Measurements from ENCODE around the gene GEMIN2. TPM values are rescaled to one million over a fixed set of nuclear protein-coding genes. Genes with fewer than 3 reads are reported as not detected.

Gene GEMIN2
- total RNA-seq, 1 experiment from 2014 or later, result 15.1 TPM

DNA sequence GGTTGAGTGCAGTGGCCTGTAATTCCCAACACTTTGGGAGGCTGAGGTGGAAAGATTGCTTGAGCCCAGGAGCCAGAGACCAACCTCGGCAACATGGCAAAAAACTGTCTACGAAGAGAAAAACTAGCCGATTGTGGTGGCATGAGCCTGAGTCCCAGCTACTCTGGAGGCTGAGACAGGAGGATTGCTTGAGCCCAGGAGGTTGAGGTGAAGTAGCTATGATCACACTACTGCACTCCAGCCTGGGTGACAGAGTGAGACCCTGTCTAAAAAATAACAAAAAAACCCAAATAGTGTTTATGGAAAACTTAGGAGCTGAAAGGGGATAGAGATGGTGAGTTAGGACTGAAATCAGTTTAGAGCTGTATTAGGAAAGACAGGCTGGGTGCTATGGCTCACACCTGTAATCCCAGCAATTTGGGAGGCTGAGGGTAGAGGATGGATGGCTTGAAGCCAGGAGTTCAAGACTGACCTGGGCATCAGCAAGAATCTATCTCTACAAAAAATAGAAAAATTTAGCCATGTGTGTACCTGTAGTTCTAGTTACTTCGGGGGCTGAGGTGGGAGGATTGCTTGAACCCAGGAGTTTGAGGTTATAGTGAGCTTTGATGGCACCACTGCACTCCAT is 70.6 kb downstream of the GEMIN2 start:
- intact Hi-C loops (cut with micrococcal nuclease; ENCODE audit: unreplicated experiment) (loop anchor here (10.0 kb wide), 1 partner anchor 80 kb away; no protein-coding TSS in a partner anchor), in situ Hi-C loops (cut with HindIII; ENCODE audit: low pct_unique_long_range_greater_than_20kb, low sequenced_read_pairs) (no loop called here)
- no TSS peak for BruUV-seq (replicated peaks)
- ATAC-seq (no peak), DNase-seq (ENCODE audit: low read depth, low spot score) (no peak)
- ChIA-PET POLR2A (interaction anchor here (0.6 to 0.7 kb wide), 2 partner anchors 72 to 84 kb away, joined by 4 to 6 read pairs; no protein-coding TSS in a partner anchor), CTCF (no interaction called here)
- TF ChIP-seq POLR2AphosphoS5 (IDR thresholded peaks at IDR 0.05; ENCODE audit: low read depth, low read length), result peak; percentile 28; the same call in 1 of the 2 replicates
- no peak for TF ChIP-seq CTCF (IDR thresholded peaks at IDR 0.05)
- Histone ChIP-seq H3K27me3 (ENCODE audit: control insufficient read depth, insufficient read depth, low read length) (no peaks in the 10 kb centered on the region), H3K27ac (ENCODE audit: low read length) (no peak overlapping the region), H3K9me3 (ENCODE audit: control insufficient read depth, insufficient read depth, low read depth, low read length) (no peaks in the 10 kb centered on the region), H3K4me1 (ENCODE audit: control insufficient read depth, insufficient read depth, low read length) (peaks cover 5% of the 10 kb centered on the region), H3K4me3 (ENCODE audit: low read depth in 2 of 2, low read length in 2 of 2) (no peak overlapping the region), H3K36me3 (ENCODE audit: control insufficient read depth, insufficient read depth, low read length) (peaks cover 34% of the 10 kb centered on the region)

GRCh38 chr14:39185256-39186049 is 71.3 kb downstream of the GEMIN2 start:
- H3K9me3 ChIP-seq (ENCODE audit: control insufficient read depth, insufficient read depth, low read depth, low read length), result no peaks in the 10 kb centered on the region
- peaks cover 5% of the 10 kb centered on the region for H3K4me1 ChIP-seq (ENCODE audit: control insufficient read depth, insufficient read depth, low read length)
- ChIA-PET CTCF (no interaction called here), POLR2A (interaction anchor here (0.6 to 0.7 kb wide), 4 partner anchors 10 to 82 kb away, joined by 3 to 10 read pairs (median 4); no protein-coding TSS in a partner anchor)
- H3K27me3 ChIP-seq (ENCODE audit: control insufficient read depth, insufficient read depth, low read length), result no peaks in the 10 kb centered on the region
- no TSS peak for BruUV-seq (replicated peaks)
- ATAC-seq (no peak), DNase-seq (ENCODE audit: low read depth, low spot score) (no peak)
- no peak overlapping the region for H3K4me3 ChIP-seq (ENCODE audit: low read depth in 2 of 2, low read length in 2 of 2)
- TF ChIP-seq REST (IDR thresholded peaks at IDR 0.05; ENCODE audit: insufficient read depth in 1 of 2, low read depth in 2 of 2, low read length in 1 of 2), result no peak
- TF ChIP-seq CTCF (IDR thresholded peaks at IDR 0.05), result no peak
- peak; percentile 51 for TF ChIP-seq POLR2AphosphoS5 (IDR thresholded peaks at IDR 0.05; ENCODE audit: low read depth, low read length)
- TF ChIP-seq TCF7L2 (IDR thresholded peaks at IDR 0.05; ENCODE audit: low read depth, low read length), result no peak
- in situ Hi-C loops (cut with HindIII; ENCODE audit: low pct_unique_long_range_greater_than_20kb, low sequenced_read_pairs) (no loop called here), intact Hi-C loops (cut with micrococcal nuclease; ENCODE audit: unreplicated experiment) (loop anchor here (10.0 kb wide), 1 partner anchor 79 kb away; no protein-coding TSS in a partner anchor)
- no peak overlapping the region for H3K27ac ChIP-seq (ENCODE audit: low read length)
- peaks cover 27% of the 10 kb centered on the region for H3K36me3 ChIP-seq (ENCODE audit: control insufficient read depth, insufficient read depth, low read length)

Other genes starting within 250 kb of the GEMIN2 start
- 76.7 TPM for gene SEC23A, start 11.1 kb upstream of the GEMIN2 start, total RNA-seq (2021; ENCODE audit: unreplicated experiment)
- gene TRAPPC6B, start 56.0 kb downstream of the GEMIN2 start, total RNA-seq (2021; ENCODE audit: unreplicated experiment), result 15.1 TPM
- gene PNN, start 60.9 kb downstream of the GEMIN2 start, total RNA-seq (2021; ENCODE audit: unreplicated experiment), result 55.4 TPM
- gene MIA2, start 119.6 kb downstream of the GEMIN2 start, total RNA-seq (2021; ENCODE audit: unreplicated experiment), result 19.2 TPM